ENCODE measurements around the gene AKAP6.
A peak's percentile ranks its signal among the peaks of the same experiment; 100 is the strongest.
"Not testable (repeated sequence)": the region's sequence is repeated elsewhere in the genome, so short reads cannot be mapped to it uniquely, and the experiment has no call there.

AKAP6 gene

GRCh38 chr14:32576088-32576795, 247.1 kb downstream of the AKAP6 start:
- Histone ChIP-seq H3K4me3 (ENCODE audit: insufficient read depth, low read depth, low read length, poor library complexity, severe bottlenecking) (no peak overlapping the region), H3K27me3 (replicated peaks; ENCODE audit: control insufficient read depth, insufficient read depth, low read length, poor library complexity, severe bottlenecking) (no peaks in the 10 kb centered on the region), H3K4me1 (ENCODE audit: control insufficient read depth, insufficient read depth, low read length, poor library complexity, severe bottlenecking) (no peaks in the 10 kb centered on the region), H3K27ac (ENCODE audit: insufficient read depth, low read length, poor library complexity, severe bottlenecking) (no peak overlapping the region), H3K9me3 (ENCODE audit: control insufficient read depth, low read length) (no peaks in the 10 kb centered on the region), H3K36me3 (ENCODE audit: control insufficient read depth, insufficient read depth, low read length) (no peaks in the 10 kb centered on the region)
- DNase-seq, result peak in 1 of 3 donors; percentile 3

GRCh38 chr14:32576977-32577376, 247.9 kb downstream of the AKAP6 start:
- Histone ChIP-seq H3K4me1 (ENCODE audit: control insufficient read depth, insufficient read depth, low read length, poor library complexity, severe bottlenecking) (no peaks in the 10 kb centered on the region), H3K27me3 (replicated peaks; ENCODE audit: control insufficient read depth, insufficient read depth, low read length, poor library complexity, severe bottlenecking) (no peaks in the 10 kb centered on the region), H3K4me3 (ENCODE audit: insufficient read depth, low read depth, low read length, poor library complexity, severe bottlenecking) (no peak overlapping the region), H3K9me3 (ENCODE audit: control insufficient read depth, low read length) (no peaks in the 10 kb centered on the region), H3K27ac (ENCODE audit: insufficient read depth, low read length, poor library complexity, severe bottlenecking) (no peak overlapping the region), H3K36me3 (ENCODE audit: control insufficient read depth, insufficient read depth, low read length) (no peaks in the 10 kb centered on the region)
- no peak for DNase-seq

- no peaks in the 10 kb centered on the region for H3K27me3 ChIP-seq (replicated peaks; ENCODE audit: control insufficient read depth, insufficient read depth, low read length, poor library complexity, severe bottlenecking)
- no peak for DNase-seq
- H3K9me3 ChIP-seq (ENCODE audit: control insufficient read depth, low read length), result no peaks in the 10 kb centered on the region
- no peak overlapping the region for H3K4me3 ChIP-seq (ENCODE audit: insufficient read depth, low read depth, low read length, poor library complexity, severe bottlenecking)
- no peak overlapping the region for H3K27ac ChIP-seq (ENCODE audit: insufficient read depth, low read length, poor library complexity, severe bottlenecking)
- H3K4me1 ChIP-seq (ENCODE audit: control insufficient read depth, insufficient read depth, low read length, poor library complexity, severe bottlenecking), result no peaks in the 10 kb centered on the region
- H3K36me3 ChIP-seq (ENCODE audit: control insufficient read depth, insufficient read depth, low read length), result no peaks in the 10 kb centered on the region
Measured at GRCh38 chr14:32578181-32578580, 249.1 kb downstream of the AKAP6 start.

- H3K4me1 ChIP-seq (ENCODE audit: control insufficient read depth, insufficient read depth, low read length, poor library complexity, severe bottlenecking), result not testable (repeated sequence)
Measured at GRCh38 chr14:32583427-32583826, 254.3 kb downstream of the AKAP6 start.

GRCh38 chr14:32584079-32584478, 255.0 kb downstream of the AKAP6 start:
- H3K9me3 ChIP-seq (ENCODE audit: control insufficient read depth, low read length), result no peaks in the 10 kb centered on the region
- no peaks in the 10 kb centered on the region for H3K36me3 ChIP-seq (ENCODE audit: control insufficient read depth, insufficient read depth, low read length)
- no peak for DNase-seq
- H3K27me3 ChIP-seq (replicated peaks; ENCODE audit: control insufficient read depth, insufficient read depth, low read length, poor library complexity, severe bottlenecking), result no peaks in the 10 kb centered on the region
- H3K4me3 ChIP-seq (ENCODE audit: insufficient read depth, low read depth, low read length, poor library complexity, severe bottlenecking), result no peak overlapping the region
- H3K4me1 ChIP-seq (ENCODE audit: control insufficient read depth, insufficient read depth, low read length, poor library complexity, severe bottlenecking), result no peaks in the 10 kb centered on the region
- no peak overlapping the region for H3K27ac ChIP-seq (ENCODE audit: insufficient read depth, low read length, poor library complexity, severe bottlenecking)

More at GRCh38 chr14:32583427-32583826, 254.3 kb downstream of the AKAP6 start:
- DNase-seq; H3K27me3 ChIP-seq (replicated peaks; ENCODE audit: control insufficient read depth, insufficient read depth, low read length, poor library complexity, severe bottlenecking); H3K36me3 ChIP-seq (ENCODE audit: control insufficient read depth, insufficient read depth, low read length); H3K27ac ChIP-seq (ENCODE audit: insufficient read depth, low read length, poor library complexity, severe bottlenecking); H3K9me3 ChIP-seq (ENCODE audit: control insufficient read depth, low read length); H3K4me3 ChIP-seq (ENCODE audit: insufficient read depth, low read depth, low read length, poor library complexity, severe bottlenecking): not testable (repeated sequence)

GRCh38 chr14:32587461-32587860, 258.4 kb downstream of the AKAP6 start:
- Histone ChIP-seq H3K4me3 (ENCODE audit: insufficient read depth, low read depth, low read length, poor library complexity, severe bottlenecking) (no peak overlapping the region), H3K9me3 (ENCODE audit: control insufficient read depth, low read length) (no peaks in the 10 kb centered on the region), H3K4me1 (ENCODE audit: control insufficient read depth, insufficient read depth, low read length, poor library complexity, severe bottlenecking) (no peaks in the 10 kb centered on the region), H3K36me3 (ENCODE audit: control insufficient read depth, insufficient read depth, low read length) (no peaks in the 10 kb centered on the region), H3K27ac (ENCODE audit: insufficient read depth, low read length, poor library complexity, severe bottlenecking) (no peak overlapping the region), H3K27me3 (replicated peaks; ENCODE audit: control insufficient read depth, insufficient read depth, low read length, poor library complexity, severe bottlenecking) (no peaks in the 10 kb centered on the region)
- no peak for DNase-seq

GRCh38 chr14:32588448-32589320, 259.6 kb downstream of the AKAP6 start:
- no peak overlapping the region for H3K4me3 ChIP-seq (ENCODE audit: insufficient read depth, low read depth, low read length, poor library complexity, severe bottlenecking)
- DNase-seq, result no peak

GRCh38 chr14:32590157-32590556, 261.1 kb downstream of the AKAP6 start:
- no peaks in the 10 kb centered on the region for H3K27me3 ChIP-seq (replicated peaks; ENCODE audit: control insufficient read depth, insufficient read depth, low read length, poor library complexity, severe bottlenecking)
- H3K36me3 ChIP-seq (ENCODE audit: control insufficient read depth, insufficient read depth, low read length), result no peaks in the 10 kb centered on the region
- H3K27ac ChIP-seq (ENCODE audit: insufficient read depth, low read length, poor library complexity, severe bottlenecking), result no peak overlapping the region
- no peaks in the 10 kb centered on the region for H3K4me1 ChIP-seq (ENCODE audit: control insufficient read depth, insufficient read depth, low read length, poor library complexity, severe bottlenecking)
- no peaks in the 10 kb centered on the region for H3K9me3 ChIP-seq (ENCODE audit: control insufficient read depth, low read length)
- H3K4me3 ChIP-seq (ENCODE audit: insufficient read depth, low read depth, low read length, poor library complexity, severe bottlenecking), result no peak overlapping the region
- no peak for DNase-seq

More at GRCh38 chr14:32588448-32589320, 259.6 kb downstream of the AKAP6 start:
- H3K4me1 ChIP-seq (ENCODE audit: control insufficient read depth, insufficient read depth, low read length, poor library complexity, severe bottlenecking), result no peaks in the 10 kb centered on the region
- H3K27ac ChIP-seq (ENCODE audit: insufficient read depth, low read length, poor library complexity, severe bottlenecking), result no peak overlapping the region
- H3K36me3 ChIP-seq (ENCODE audit: control insufficient read depth, insufficient read depth, low read length), result no peaks in the 10 kb centered on the region
- H3K9me3 ChIP-seq (ENCODE audit: control insufficient read depth, low read length), result no peaks in the 10 kb centered on the region
- no peaks in the 10 kb centered on the region for H3K27me3 ChIP-seq (replicated peaks; ENCODE audit: control insufficient read depth, insufficient read depth, low read length, poor library complexity, severe bottlenecking)

- Histone ChIP-seq H3K4me1 (ENCODE audit: control insufficient read depth, insufficient read depth, low read length, poor library complexity, severe bottlenecking) (no peaks in the 10 kb centered on the region), H3K27me3 (replicated peaks; ENCODE audit: control insufficient read depth, insufficient read depth, low read length, poor library complexity, severe bottlenecking) (no peaks in the 10 kb centered on the region), H3K9me3 (ENCODE audit: control insufficient read depth, low read length) (no peaks in the 10 kb centered on the region), H3K4me3 (ENCODE audit: insufficient read depth, low read depth, low read length, poor library complexity, severe bottlenecking) (no peak overlapping the region), H3K36me3 (ENCODE audit: control insufficient read depth, insufficient read depth, low read length) (no peaks in the 10 kb centered on the region), H3K27ac (ENCODE audit: insufficient read depth, low read length, poor library complexity, severe bottlenecking) (no peak overlapping the region)
- no peak for DNase-seq
Measured at GRCh38 chr14:32593290-32593942, 264.3 kb downstream of the AKAP6 start.

- Histone ChIP-seq H3K4me3 (ENCODE audit: insufficient read depth, low read depth, low read length, poor library complexity, severe bottlenecking) (no peak overlapping the region), H3K36me3 (ENCODE audit: control insufficient read depth, insufficient read depth, low read length) (no peaks in the 10 kb centered on the region), H3K9me3 (ENCODE audit: control insufficient read depth, low read length) (no peaks in the 10 kb centered on the region), H3K27ac (ENCODE audit: insufficient read depth, low read length, poor library complexity, severe bottlenecking) (no peak overlapping the region), H3K27me3 (replicated peaks; ENCODE audit: control insufficient read depth, insufficient read depth, low read length, poor library complexity, severe bottlenecking) (no peaks in the 10 kb centered on the region), H3K4me1 (ENCODE audit: control insufficient read depth, insufficient read depth, low read length, poor library complexity, severe bottlenecking) (no peaks in the 10 kb centered on the region)
- DNase-seq, result no peak
Measured at GRCh38 chr14:32594766-32595165, 265.7 kb downstream of the AKAP6 start.

All from effector memory CD4-positive, alpha-beta T cell (primary cell).